Hepatocyte (in vitro differentiated cells): Measurements from ENCODE around the gene MCRS1. TPM values are rescaled to one million over a fixed set of nuclear protein-coding genes. Genes with fewer than 3 reads are reported as not detected.

Source experiments
- DNase-seq: peaks from one replicate; pipeline ENCODE4 v3.0.0-alpha.2; 2016; ENCODE audit warnings: low spot score
- H2AFZ ChIP-seq: fragments of 200-600 bp; sonication (generic); 2 replicates; pipeline ENCODE4 v1.6.0; 2016; ENCODE audit warnings: antibody characterized with exemption, mild to moderate bottlenecking
- H3K27ac ChIP-seq: fragments of 200-600 bp; sonication (generic); 2 replicates; pipeline ENCODE4 v1.5.1; 2016; ENCODE audit warnings: mild to moderate bottlenecking
- H3K27me3 ChIP-seq: fragments of 200-600 bp; sonication (generic); 2 replicates; pipeline ENCODE4 v1.6.1; 2016
- H3K36me3 ChIP-seq: fragments of 200-600 bp; sonication (generic); replicated peaks from 2 replicates; pipeline ENCODE4 v1.5.1; 2016; ENCODE audit warnings: low read depth; ENCODE audit not compliant: insufficient read depth
- H3K4me1 ChIP-seq: fragments of 200-600 bp; sonication (generic); 2 replicates; pipeline ENCODE4 v1.5.1; 2016; ENCODE audit warnings: mild to moderate bottlenecking, moderate library complexity; ENCODE audit not compliant: insufficient read depth
- H3K4me2 ChIP-seq: fragments of 200-600 bp; sonication (generic); 2 replicates; pipeline ENCODE4 v1.6.0; 2016
- H3K4me3 ChIP-seq: fragments of 200-600 bp; sonication (generic); 2 replicates; pipeline ENCODE4 v1.5.1; 2016; ENCODE audit warnings: mild to moderate bottlenecking
- H3K79me2 ChIP-seq: fragments of 200-600 bp; sonication (generic); 2 replicates; pipeline ENCODE4 v1.6.0; 2017; ENCODE audit warnings: mild to moderate bottlenecking
- H3K9me2 ChIP-seq: fragments of 200-600 bp; sonication (generic); replicated peaks from 2 replicates; pipeline ENCODE4 v1.6.0; 2017; ENCODE audit warnings: mild to moderate bottlenecking; ENCODE audit not compliant: insufficient read depth
- H3K9me3 ChIP-seq: fragments of 200-600 bp; sonication (generic); 2 replicates; pipeline ENCODE4 v1.5.1; 2016; ENCODE audit warnings: low read depth, mild to moderate bottlenecking
- H4K20me1 ChIP-seq: fragments of 200-600 bp; sonication (generic); 2 replicates; pipeline ENCODE4 v1.6.0; 2016; ENCODE audit warnings: mild to moderate bottlenecking; ENCODE audit not compliant: insufficient read depth, poor library complexity, severe bottlenecking
- EZH2 ChIP-seq: fragments of 200-600 bp; sonication (generic); IDR thresholded peaks from 2 replicates; pipeline ENCODE4 v1.6.1; 2016; ENCODE audit warnings: antibody characterized with exemption, mild to moderate bottlenecking, borderline replicate concordance
- EZH2phosphoT487 ChIP-seq: fragments of 200-600 bp; sonication (generic); IDR thresholded peaks from one replicate; pipeline ENCODE4 v1.6.1; 2018; ENCODE audit warnings: antibody characterized with exemption, mild to moderate bottlenecking, low read depth, moderate library complexity; ENCODE audit not compliant: unreplicated experiment, severe bottlenecking
- WGBS: methylation state at CpG from one replicate; pipeline ENCODE4 v1.1.6; 2016; ENCODE audit warnings: low lambda C conversion rate; ENCODE audit errors: missing lambda C conversion rate; 5-methylcytosine and 5-hydroxymethylcytosine counted together
- polyA plus RNA-seq: library from polyadenylated mRNA; unstranded; fragments of >200 nt; fragmentation: Nextera tagmentation; extraction: Ambion mirVana; gene quantifications from 2 replicates; pipeline ENCODE4 v1.2.1, GENCODE V29; 2016
- total RNA-seq: library from RNA; depleted of rRNA; stranded (reverse); fragments of >200 nt; gene quantifications from 2 replicates; pipeline ENCODE4 v1.2.3, GENCODE V29; 2014
- TF ChIP-seq, protein P1 (sequence below): fragments of 200-600 bp; sonication (generic); IDR thresholded peaks from 2 replicates; pipeline ENCODE4 v1.5.1; 2016; ENCODE audit warnings: antibody characterized with exemption, mild to moderate bottlenecking; ENCODE audit not compliant: poor library complexity

Gene MCRS1
- total and polyA plus RNA-seq, 2 experiments from 2014 or later, result 51.4 to 57.7 TPM

DNA sequence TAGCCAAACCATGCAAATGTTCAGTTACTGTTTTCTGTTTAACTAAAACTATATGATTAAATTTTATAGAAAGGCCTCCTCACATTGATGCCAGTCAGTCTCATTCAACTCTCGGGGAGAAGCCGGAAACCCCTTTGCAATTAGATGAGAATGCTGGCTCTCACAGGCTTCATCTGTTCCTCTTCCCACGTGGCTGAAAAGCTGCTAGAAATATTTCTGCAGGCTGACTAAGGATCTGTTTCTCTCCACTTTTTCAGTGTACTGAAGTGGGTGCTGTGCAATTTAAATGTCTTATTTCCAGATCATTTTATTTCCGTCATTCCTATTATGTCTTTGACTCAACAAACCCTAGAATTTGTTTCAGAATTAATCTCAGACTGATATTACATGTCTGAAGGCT is 46.6 kb downstream of the MCRS1 start:
- no peaks in the 10 kb centered on the region for H3K9me3 ChIP-seq
- H4K20me1 ChIP-seq, result no peaks in the 10 kb centered on the region
- no peak overlapping the region for H3K4me3 ChIP-seq
- H3K36me3 ChIP-seq, result no peaks in the 10 kb centered on the region
- no peak overlapping the region for H3K4me2 ChIP-seq
- H3K4me1 ChIP-seq, result no peaks in the 10 kb centered on the region
- no peak overlapping the region for H2AFZ ChIP-seq
- no peak for DNase-seq
- H3K27ac ChIP-seq, result no peak overlapping the region
- 92% methylated on average over 4 of the region's 4 CpGs for WGBS
- no peaks in the 10 kb centered on the region for H3K9me2 ChIP-seq
- H3K79me2 ChIP-seq, result no peaks in the 10 kb centered on the region
- TF ChIP-seq EZH2 (no peak), EZH2phosphoT487 (no peak)
- TF ChIP-seq, protein P1, sequence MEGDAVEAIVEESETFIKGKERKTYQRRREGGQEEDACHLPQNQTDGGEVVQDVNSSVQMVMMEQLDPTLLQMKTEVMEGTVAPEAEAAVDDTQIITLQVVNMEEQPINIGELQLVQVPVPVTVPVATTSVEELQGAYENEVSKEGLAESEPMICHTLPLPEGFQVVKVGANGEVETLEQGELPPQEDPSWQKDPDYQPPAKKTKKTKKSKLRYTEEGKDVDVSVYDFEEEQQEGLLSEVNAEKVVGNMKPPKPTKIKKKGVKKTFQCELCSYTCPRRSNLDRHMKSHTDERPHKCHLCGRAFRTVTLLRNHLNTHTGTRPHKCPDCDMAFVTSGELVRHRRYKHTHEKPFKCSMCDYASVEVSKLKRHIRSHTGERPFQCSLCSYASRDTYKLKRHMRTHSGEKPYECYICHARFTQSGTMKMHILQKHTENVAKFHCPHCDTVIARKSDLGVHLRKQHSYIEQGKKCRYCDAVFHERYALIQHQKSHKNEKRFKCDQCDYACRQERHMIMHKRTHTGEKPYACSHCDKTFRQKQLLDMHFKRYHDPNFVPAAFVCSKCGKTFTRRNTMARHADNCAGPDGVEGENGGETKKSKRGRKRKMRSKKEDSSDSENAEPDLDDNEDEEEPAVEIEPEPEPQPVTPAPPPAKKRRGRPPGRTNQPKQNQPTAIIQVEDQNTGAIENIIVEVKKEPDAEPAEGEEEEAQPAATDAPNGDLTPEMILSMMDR, result no peak
- no peaks in the 10 kb centered on the region for H3K27me3 ChIP-seq

DNA sequence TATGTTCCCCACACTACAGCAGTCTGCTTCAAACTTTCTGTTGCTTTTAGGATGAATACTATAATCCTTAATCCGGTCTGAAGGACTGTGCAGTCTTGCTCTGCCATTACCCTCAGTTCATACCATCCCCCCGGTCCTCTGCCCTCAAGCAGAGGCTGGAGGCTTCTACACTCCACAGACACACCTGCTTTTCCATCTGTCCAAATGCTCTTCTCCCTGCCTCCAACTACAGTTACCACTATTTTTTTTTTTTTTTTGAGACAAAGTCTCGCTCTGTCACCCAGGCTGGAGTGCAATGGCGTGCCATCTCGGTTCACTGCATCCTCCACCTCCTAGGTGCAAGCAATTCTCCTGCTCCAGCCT is 48.4 kb downstream of the MCRS1 start:
- Histone ChIP-seq H3K4me3 (no peak overlapping the region), H3K9me2 (no peaks in the 10 kb centered on the region), H3K36me3 (no peaks in the 10 kb centered on the region), H3K79me2 (no peaks in the 10 kb centered on the region), H4K20me1 (no peaks in the 10 kb centered on the region), H3K27ac (no peak overlapping the region), H3K9me3 (no peaks in the 10 kb centered on the region), H3K27me3 (no peaks in the 10 kb centered on the region), H3K4me1 (no peaks in the 10 kb centered on the region), H2AFZ (no peak overlapping the region), H3K4me2 (no peak overlapping the region)
- WGBS, result 98% methylated on average over 5 of the region's 5 CpGs
- no peak for DNase-seq
- TF ChIP-seq EZH2 (no peak), EZH2phosphoT487 (no peak)
- TF ChIP-seq, protein P1, result no peak

DNA sequence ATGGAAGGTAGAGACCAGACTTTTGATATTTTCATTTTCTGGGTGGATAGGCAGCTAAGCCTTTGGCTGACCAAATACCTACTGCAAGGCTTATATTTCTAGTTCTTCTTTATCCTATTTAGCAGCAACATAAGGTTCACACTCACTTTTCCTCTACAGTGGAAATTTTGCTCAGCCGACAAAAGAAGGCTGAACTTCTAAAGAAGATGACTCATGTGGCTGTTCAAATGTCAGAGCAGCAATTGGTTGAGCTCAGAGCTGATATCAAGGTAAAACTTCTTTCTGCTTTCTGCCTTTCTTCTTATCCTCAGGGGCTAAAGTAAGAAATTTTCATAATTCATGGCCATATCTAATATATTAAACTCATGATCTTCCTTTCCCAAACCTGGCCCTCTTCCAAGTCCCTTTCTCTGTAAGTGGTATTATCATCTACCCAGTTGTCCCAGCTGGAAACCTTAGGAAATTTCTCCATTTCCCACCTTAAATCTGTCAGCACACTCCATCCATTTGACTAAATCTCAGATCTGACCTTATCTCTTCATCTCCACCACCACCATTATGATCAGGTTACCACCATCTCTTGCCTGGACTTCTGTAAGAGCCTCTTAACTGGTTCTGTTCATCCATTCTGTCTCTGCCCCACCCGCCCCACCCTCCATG is 48.9 kb downstream of the MCRS1 start:
- Histone ChIP-seq H3K9me2 (no peaks in the 10 kb centered on the region), H3K4me1 (no peaks in the 10 kb centered on the region), H4K20me1 (no peaks in the 10 kb centered on the region), H3K4me2 (no peak overlapping the region), H3K27ac (no peak overlapping the region), H3K79me2 (no peaks in the 10 kb centered on the region), H3K4me3 (no peak overlapping the region), H3K9me3 (no peaks in the 10 kb centered on the region), H2AFZ (no peak overlapping the region), H3K36me3 (no peaks in the 10 kb centered on the region), H3K27me3 (no peaks in the 10 kb centered on the region)
- TF ChIP-seq, protein P1, result no peak
- no peak for TF ChIP-seq EZH2
- no peak for TF ChIP-seq EZH2phosphoT487
- peak; percentile 27 for DNase-seq
- WGBS, result 53% methylated on average over 2 of the region's 2 CpGs
